Aorta (tissue), 5 donors: ENCODE data around the gene CHAD. TPM values are rescaled to one million over a fixed set of nuclear protein-coding genes. Genes with fewer than 3 reads are reported as not detected.

Experiments
- ATAC-seq: fragments of 200-7000 bp; cut with Tn5 transposase; one replicate; pipeline ENCODE4 v1.9.1; 2022; ENCODE audit warnings: moderate library complexity; ENCODE audit not compliant: low FRiP score
- DNase-seq, 2 donors: peaks; one replicate each; pipeline ENCODE4 v3.0.0-alpha.2; 2020
- H3K27ac ChIP-seq, 2 donors: one replicate each; pipeline ENCODE4 v1.5.1; 2013; ENCODE audit warnings: low read length in 2 of 2, mild to moderate bottlenecking in 2 of 2, moderate library complexity in 2 of 2, control low read depth in 1 of 2, inconsistent platforms in 1 of 2, low read depth in 1 of 2
- H3K27me3 ChIP-seq, 2 donors: one replicate each; pipeline ENCODE4 v1.6.1; 2013; ENCODE audit warnings: control low read depth in 1 of 2, low read length in 1 of 2, mild to moderate bottlenecking in 1 of 2, moderate library complexity in 1 of 2; ENCODE audit not compliant: insufficient read depth in 2 of 2, control insufficient read depth in 1 of 2
- H3K36me3 ChIP-seq, 2 donors: one replicate each; pipeline ENCODE4 v1.6.1; 2013; ENCODE audit warnings: control low read depth in 1 of 2, low read length in 1 of 2, mild to moderate bottlenecking in 1 of 2; ENCODE audit not compliant: insufficient read depth in 2 of 2, control insufficient read depth in 1 of 2
- H3K4me1 ChIP-seq, 2 donors: one replicate each; pipeline ENCODE4 v1.6.1; 2013; ENCODE audit warnings: low read length in 2 of 2, control low read depth in 1 of 2, mild to moderate bottlenecking in 1 of 2, moderate library complexity in 1 of 2; ENCODE audit not compliant: insufficient read depth in 2 of 2, control insufficient read depth in 1 of 2
- H3K4me3 ChIP-seq, 2 donors: one replicate each; pipeline ENCODE4 v1.5.1; 2013; ENCODE audit warnings: low read length in 2 of 2, control low read depth in 1 of 2, mild to moderate bottlenecking in 1 of 2
- H3K9me3 ChIP-seq: one replicate; pipeline ENCODE4 v1.6.1; 2013; ENCODE audit warnings: mild to moderate bottlenecking, low read length; ENCODE audit not compliant: control insufficient read depth
- WGBS, 2 donors: extraction: QIAGEN DNeasy Blood & Tissue Kit; methylation state at CpG; one replicate each; pipeline ENCODE4 v1.1.7; 2013; 5-methylcytosine and 5-hydroxymethylcytosine counted together
- intact Hi-C, 2 donors: fragments of 100-400 bp; cut with DNase I; formaldehyde crosslinking; loops; one replicate each; pipeline versions ENCODE4 v1.14.2 to v1.15.0; 2022
- polyA plus RNA-seq, 2 donors: library from polyadenylated mRNA; stranded (reverse); fragments of 200-250 nt; gene quantifications; one replicate each; pipeline ENCODE4 v1.2.3, GENCODE V29; 2013
- total RNA-seq, 2 donors: library from RNA; stranded (reverse); fragmentation: NEBNext Ultra II Directional; extraction: Animal tissue kit (Norgen Biotek cat#: 25700); gene quantifications; one replicate each; pipeline ENCODE4 v1.2.1, GENCODE V29; 2021
- donor health status: healthy with polysubstance abuse.
- donor health status: Bipolar disorder and iron deficiency.
- donor health status: DM: no; HTN: no; CAD: no.
- donor health status: DM: no; HTN: no; CAD: no.
- donor health status: DM: yes; HTN: yes; CAD: no.

Gene CHAD
- total and polyA plus RNA-seq, 4 donors: 0.20 to 2.3 (median 0.57) TPM; not detected in 1

DNA sequence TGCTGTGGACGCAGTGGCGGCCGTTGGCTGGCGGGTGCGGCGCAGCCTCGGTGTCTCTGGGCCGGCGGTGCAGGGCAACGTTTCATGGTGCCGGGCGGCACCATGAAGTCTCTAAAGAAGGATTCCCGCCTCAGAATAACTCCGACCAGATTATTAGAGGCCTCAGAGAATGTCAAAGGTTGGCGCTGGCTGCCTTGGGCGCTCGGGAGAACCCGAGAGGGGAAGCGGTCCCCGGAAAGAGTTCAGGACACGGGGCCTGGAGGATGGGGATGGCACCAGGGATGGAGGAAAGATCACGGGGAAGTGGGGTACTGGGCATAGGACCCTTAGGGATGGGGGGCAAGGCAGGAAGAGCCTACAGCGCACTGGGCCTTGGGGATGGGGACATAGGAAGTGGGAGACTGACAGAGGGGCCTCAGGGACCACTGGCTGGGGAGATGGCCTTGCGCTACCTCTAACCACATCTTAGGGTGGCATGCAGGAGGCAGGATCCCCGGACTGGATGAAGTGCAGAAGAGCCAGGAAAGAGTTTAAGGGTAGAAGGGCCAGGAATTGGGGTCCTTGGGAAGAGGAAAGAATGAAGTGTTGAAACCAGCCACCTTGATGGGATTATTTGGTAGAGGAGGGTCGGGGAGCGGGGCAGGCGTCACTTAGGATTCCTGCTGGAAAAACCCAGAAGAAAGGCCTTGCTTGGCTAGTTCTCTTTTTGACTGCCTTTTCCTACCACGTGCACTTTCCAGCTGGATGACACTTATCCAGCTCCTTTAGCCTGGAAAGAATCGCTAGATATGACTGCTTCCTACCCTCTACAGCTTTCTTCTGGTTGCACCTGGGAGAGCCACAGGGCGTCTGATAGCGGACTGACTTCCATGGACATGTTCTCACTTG is 40.1 kb upstream of the CHAD start:
- Histone ChIP-seq H3K4me3 (peak overlapping the region in 1 of 2 donors; percentile 63), H3K4me1 (no peaks in the 10 kb centered on the region), H3K9me3 (no peaks in the 10 kb centered on the region), H3K27me3 (no peaks in the 10 kb centered on the region), H3K27ac (no peak overlapping the region), H3K36me3 (no peaks in the 10 kb centered on the region)
- DNase-seq: no peak
- no peak for ATAC-seq
- 31% methylated on average over 32 of the region's 32 CpGs for WGBS, 2 donors
- intact Hi-C loops: no loop called here

- H3K9me3 ChIP-seq: no peaks in the 10 kb centered on the region
- 3 to 4% methylated on average over 42 to 66 of the region's 66 CpGs for WGBS, 2 donors
- no peak within 1 kb of the TSS for H3K27ac ChIP-seq
- DNase-seq (peak; percentile 91 to 96), ATAC-seq (peak; percentile 92)
- peak within 1 kb of the TSS; percentile 35 to 63 for H3K4me3 ChIP-seq
- H3K4me1 ChIP-seq: no peaks in the 10 kb centered on the region
- H3K27me3 ChIP-seq: no peaks in the 10 kb centered on the region
- intact Hi-C loops: no loop called here
- H3K36me3 ChIP-seq: no peaks in the 10 kb centered on the region
Measured at GRCh38 chr17:50507871-50508572, 39.3 kb upstream of the CHAD start, which contains the start of gene MYCBPAP. Gene MYCBPAP (plus strand): TSS chr17:50508439. CDS start chr17:50508675, 236 bp downstream.

- H3K4me3 ChIP-seq: no peak overlapping the region
- H3K4me1 ChIP-seq: no peaks in the 10 kb centered on the region
- DNase-seq: no peak
- intact Hi-C loops: no loop called here
- no peaks in the 10 kb centered on the region for H3K27me3 ChIP-seq
- H3K9me3 ChIP-seq: no peaks in the 10 kb centered on the region
- 74 to 83% methylated on average over 7 of the region's 7 CpGs for WGBS, 2 donors
- no peaks in the 10 kb centered on the region for H3K36me3 ChIP-seq
- no peak overlapping the region for H3K27ac ChIP-seq
- no peak for ATAC-seq
Measured at GRCh38 chr17:50506298-50506697, 37.6 kb upstream of the CHAD start.

DNA sequence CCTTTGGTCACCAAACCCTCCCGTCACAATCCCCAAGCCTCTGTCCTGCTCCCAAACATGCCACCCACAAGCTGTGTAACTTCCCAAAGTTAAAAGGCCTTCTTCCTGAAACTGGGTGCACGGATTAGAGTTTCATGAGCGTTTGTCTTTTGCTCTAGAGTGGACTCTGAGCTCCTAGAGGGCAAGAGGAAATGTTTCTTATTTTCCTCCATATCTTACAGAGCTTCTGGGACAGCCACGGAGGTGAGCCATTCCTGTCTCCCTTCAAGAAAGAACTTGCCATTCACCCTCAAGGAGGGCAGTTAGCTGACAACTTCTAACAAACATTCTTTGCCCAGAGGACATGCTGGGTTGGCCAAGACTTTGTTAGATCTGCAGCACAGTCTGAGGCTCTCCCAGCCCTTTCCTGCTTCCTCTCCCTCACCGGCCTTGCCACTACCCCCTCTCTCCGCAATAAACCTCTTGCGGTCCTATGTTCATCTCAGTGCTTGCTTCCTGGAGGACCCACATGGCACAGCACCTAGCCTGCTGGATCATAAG is 37.0 kb upstream of the CHAD start:
- Histone ChIP-seq H3K27ac (no peak overlapping the region), H3K4me3 (no peak overlapping the region), H3K9me3 (no peaks in the 10 kb centered on the region), H3K4me1 (no peaks in the 10 kb centered on the region), H3K36me3 (no peaks in the 10 kb centered on the region), H3K27me3 (no peaks in the 10 kb centered on the region)
- WGBS, 2 donors: 67 to 78% methylated on average over 7 of the region's 7 CpGs
- DNase-seq (peak in 1 of 2 donors; percentile 29), ATAC-seq (no peak)
- intact Hi-C loops: no loop called here

- Histone ChIP-seq H3K9me3 (no peaks in the 10 kb centered on the region), H3K4me1 (no peaks in the 10 kb centered on the region), H3K36me3 (no peaks in the 10 kb centered on the region), H3K27ac (no peak overlapping the region), H3K4me3 (no peak overlapping the region), H3K27me3 (no peaks in the 10 kb centered on the region)
- DNase-seq (peak; percentile 21 to 57), ATAC-seq (no peak)
- intact Hi-C loops: no loop called here
- WGBS, 2 donors: 87 to 88% methylated on average over 9 of the region's 9 CpGs
Measured at GRCh38 chr17:50502301-50502990, 33.8 kb upstream of the CHAD start.

DNA sequence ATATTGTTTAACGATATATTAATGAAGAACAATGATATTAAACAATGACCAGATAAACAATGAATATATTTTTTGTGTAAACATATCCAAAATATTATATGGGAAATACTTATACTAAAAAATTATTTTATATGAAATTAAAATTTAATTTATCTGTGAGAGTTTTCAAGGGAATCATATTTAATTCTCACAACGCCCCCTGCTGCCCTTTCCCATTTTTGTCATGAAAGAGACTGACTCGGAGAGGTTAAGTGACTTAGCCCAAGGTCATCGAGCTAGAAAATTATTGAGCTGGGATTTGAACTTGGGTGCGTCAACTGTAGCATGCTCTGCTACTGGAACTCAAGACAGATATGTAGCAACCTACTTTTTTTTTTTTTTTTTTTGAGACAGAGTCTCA is 32.4 kb upstream of the CHAD start:
- Histone ChIP-seq H3K36me3 (no peaks in the 10 kb centered on the region), H3K27ac (no peak overlapping the region), H3K27me3 (no peaks in the 10 kb centered on the region), H3K4me3 (no peak overlapping the region), H3K9me3 (no peaks in the 10 kb centered on the region), H3K4me1 (no peaks in the 10 kb centered on the region)
- WGBS, 2 donors: 34 to 44% methylated on average over 5 of the region's 5 CpGs
- intact Hi-C loops: no loop called here
- peak; percentile 16 to 41 for DNase-seq
- no peak for ATAC-seq

GRCh38 chr17:50499721-50500120 is 31.0 kb upstream of the CHAD start:
- Histone ChIP-seq H3K9me3 (no peaks in the 10 kb centered on the region), H3K36me3 (no peaks in the 10 kb centered on the region), H3K27me3 (no peaks in the 10 kb centered on the region), H3K4me3 (no peak overlapping the region), H3K27ac (no peak overlapping the region), H3K4me1 (no peaks in the 10 kb centered on the region)
- intact Hi-C loops: no loop called here
- DNase-seq (no peak), ATAC-seq (no peak)
- WGBS, 2 donors: 95 to 96% methylated on average over 2 of the region's 2 CpGs

DNA sequence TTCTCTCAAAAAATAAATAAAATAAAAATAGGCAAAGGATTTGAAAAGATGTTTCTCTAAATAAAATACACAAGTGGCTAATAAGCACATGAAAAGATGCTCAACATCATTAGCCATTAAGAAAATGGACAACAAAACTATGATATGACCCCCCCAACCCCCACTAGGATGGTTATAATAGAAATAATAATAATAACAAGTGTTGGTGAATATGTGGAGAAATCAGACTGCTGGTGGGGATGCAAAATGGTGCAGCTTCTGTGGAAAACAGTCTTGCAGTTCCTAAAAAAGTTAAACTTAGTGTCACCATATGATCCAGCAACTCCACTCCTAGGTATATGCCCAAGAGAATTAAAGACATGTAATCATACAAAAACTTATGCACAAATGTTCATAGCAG is 30.6 kb upstream of the CHAD start:
- Histone ChIP-seq H3K4me1 (no peaks in the 10 kb centered on the region), H3K27me3 (no peaks in the 10 kb centered on the region), H3K9me3 (no peaks in the 10 kb centered on the region), H3K27ac (no peak overlapping the region), H3K4me3 (no peak overlapping the region), H3K36me3 (no peaks in the 10 kb centered on the region)
- intact Hi-C loops: no loop called here
- DNase-seq (no peak), ATAC-seq (no peak)
